Measurements from ENCODE around the gene FOXRED1. TPM values are rescaled to one million over a fixed set of nuclear protein-coding genes. Genes with fewer than 3 reads are reported as not detected.

FOXRED1 gene
- total and polyA plus RNA-seq, 2 of the 4 experiments (the other 2 are of a cell fraction) = 15.1 to 28.3 TPM

- no peak for TF ChIP-seq CEBPB (IDR thresholded peaks at IDR 0.05; ENCODE audit: low read depth, low read length)
- TF ChIP-seq, protein P1, sequence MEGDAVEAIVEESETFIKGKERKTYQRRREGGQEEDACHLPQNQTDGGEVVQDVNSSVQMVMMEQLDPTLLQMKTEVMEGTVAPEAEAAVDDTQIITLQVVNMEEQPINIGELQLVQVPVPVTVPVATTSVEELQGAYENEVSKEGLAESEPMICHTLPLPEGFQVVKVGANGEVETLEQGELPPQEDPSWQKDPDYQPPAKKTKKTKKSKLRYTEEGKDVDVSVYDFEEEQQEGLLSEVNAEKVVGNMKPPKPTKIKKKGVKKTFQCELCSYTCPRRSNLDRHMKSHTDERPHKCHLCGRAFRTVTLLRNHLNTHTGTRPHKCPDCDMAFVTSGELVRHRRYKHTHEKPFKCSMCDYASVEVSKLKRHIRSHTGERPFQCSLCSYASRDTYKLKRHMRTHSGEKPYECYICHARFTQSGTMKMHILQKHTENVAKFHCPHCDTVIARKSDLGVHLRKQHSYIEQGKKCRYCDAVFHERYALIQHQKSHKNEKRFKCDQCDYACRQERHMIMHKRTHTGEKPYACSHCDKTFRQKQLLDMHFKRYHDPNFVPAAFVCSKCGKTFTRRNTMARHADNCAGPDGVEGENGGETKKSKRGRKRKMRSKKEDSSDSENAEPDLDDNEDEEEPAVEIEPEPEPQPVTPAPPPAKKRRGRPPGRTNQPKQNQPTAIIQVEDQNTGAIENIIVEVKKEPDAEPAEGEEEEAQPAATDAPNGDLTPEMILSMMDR (conservative IDR thresholded peaks at IDR 0.05; ENCODE audit: low read depth, low read length) = no peak
- TF ChIP-seq POLR2A (IDR thresholded peaks at IDR 0.05; ENCODE audit: low read depth, low read length) = peak; percentile 86
These were observed at the start of gene FOXRED1, which contains the start of gene SRPRA (continued) for GRCh38 chr11:126268708-126269579.

DNA sequence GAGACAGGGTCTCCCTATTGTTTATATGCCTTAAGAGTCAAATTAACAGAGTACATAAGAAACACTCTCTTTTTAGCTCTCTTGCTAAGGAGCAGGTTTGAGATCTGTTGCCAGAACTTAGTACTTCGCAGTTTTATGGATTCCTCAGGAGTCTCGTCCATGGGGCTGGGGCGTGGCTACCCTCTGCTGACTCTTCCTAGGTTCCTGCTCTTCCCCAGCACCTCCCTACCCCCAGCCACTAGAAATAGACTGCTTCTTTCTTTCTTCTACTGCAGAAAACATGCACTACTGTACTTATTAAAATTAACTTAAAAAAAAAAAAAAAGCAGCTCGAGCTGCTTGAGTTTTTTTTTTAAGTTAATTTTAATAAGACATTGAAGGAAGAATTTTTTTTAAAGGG is 49.4 kb upstream of the FOXRED1 start:
- no peak overlapping the region for H3K18ac ChIP-seq (ENCODE audit: low read depth, low read length)
- no peak overlapping the region for H2BK20ac ChIP-seq (ENCODE audit: low read depth, low read length)
- H4K20me1 ChIP-seq (ENCODE audit: insufficient read depth, low read length) = peaks cover 33% of the 10 kb centered on the region
- H3K9me1 ChIP-seq (ENCODE audit: insufficient read depth, low read length) = peaks cover 6% of the 10 kb centered on the region; the same call in 1 of the 2 replicates
- H4K91ac ChIP-seq (ENCODE audit: insufficient read depth, low read depth, low read length) = no peak overlapping the region
- in situ Hi-C loops (cut with MboI; ENCODE audit: low sequenced_read_pairs) = no loop called here
- DNase-seq (no peak), ATAC-seq (ENCODE audit: low read depth) (no peak)
- H2AK5ac ChIP-seq (ENCODE audit: low read depth, low read length) = no peak overlapping the region
- intact Hi-C loops (cut with micrococcal nuclease) = no loop called here
- H3K4me3 ChIP-seq (ENCODE audit: insufficient read depth, low read depth, low read length) = no peak overlapping the region
- no peaks in the 10 kb centered on the region for H3K9me3 ChIP-seq (ENCODE audit: control insufficient read depth, insufficient read depth, low read length)
- dilution Hi-C loops (cut with HindIII; ENCODE audit: low sequenced_read_pairs, unreplicated experiment) = loop anchor here (25.0 kb wide), 1 partner anchor 307 kb away; the partner anchor contains the start of genes DDX25 and PUS3
- H2AFZ ChIP-seq (replicated peaks; ENCODE audit: low read length, poor library complexity) = no peak overlapping the region
- 100% methylated on average over 1 of the region's 4 CpGs; no CpG with 5 or more reads in 1 of the 2 experiments for WGBS, 2 experiments (ENCODE audit: extremely low coverage in 2 of 2, insufficient read length in 1 of 2)
- no peaks in the 10 kb centered on the region for H3K27me3 ChIP-seq (ENCODE audit: control insufficient read depth, insufficient read depth, low read length)
- H4K8ac ChIP-seq (ENCODE audit: low read depth in 2 of 2, low read length in 2 of 2) = no peak overlapping the region
- no peak overlapping the region for H3K27ac ChIP-seq (ENCODE audit: insufficient read depth, low read length)
- no peak overlapping the region for H2BK15ac ChIP-seq (ENCODE audit: low read depth, low read length)
- no peak overlapping the region for H2BK120ac ChIP-seq (ENCODE audit: low read depth, low read length)
- no peak overlapping the region for H3K23ac ChIP-seq (ENCODE audit: low read depth, low read length)
- H4K5ac ChIP-seq (ENCODE audit: low read depth, low read length) = no peak overlapping the region
- ChIA-PET CTCF (no interaction called here), POLR2A (ENCODE audit: unreplicated experiment) (no interaction called here)
- peaks cover 30 to 59% of the 10 kb centered on the region in 2 experiments for H3K79me1 ChIP-seq (ENCODE audit: low read depth in 1 of 2, low read length in 2 of 2)
- H3K4me2 ChIP-seq (ENCODE audit: low read depth, low read length) = no peak overlapping the region
- H3K4ac ChIP-seq (ENCODE audit: low read depth, low read length) = no peak overlapping the region
- H3K14ac ChIP-seq (replicated peaks; ENCODE audit: low read depth, low read length) = no peak overlapping the region
- no peak overlapping the region for H3K56ac ChIP-seq (ENCODE audit: extremely low read depth, insufficient read depth, low read length)
- BruUV-seq (replicated peaks) = no TSS peak
- no peaks in the 10 kb centered on the region for H3K36me3 ChIP-seq (ENCODE audit: control insufficient read depth, insufficient read depth, low read length)
- no peak overlapping the region for H2AK9ac ChIP-seq (replicated peaks; ENCODE audit: low read depth, low read length, poor library complexity)
- H3K4me1 ChIP-seq (ENCODE audit: control insufficient read depth, insufficient read depth, low read length) = no peaks in the 10 kb centered on the region
- H2BK5ac ChIP-seq (ENCODE audit: low read depth, low read length, poor library complexity, severe bottlenecking) = no peak overlapping the region
- H3K9ac ChIP-seq (ENCODE audit: low read depth, low read length) = no peak overlapping the region
- TF ChIP-seq, protein P2, sequence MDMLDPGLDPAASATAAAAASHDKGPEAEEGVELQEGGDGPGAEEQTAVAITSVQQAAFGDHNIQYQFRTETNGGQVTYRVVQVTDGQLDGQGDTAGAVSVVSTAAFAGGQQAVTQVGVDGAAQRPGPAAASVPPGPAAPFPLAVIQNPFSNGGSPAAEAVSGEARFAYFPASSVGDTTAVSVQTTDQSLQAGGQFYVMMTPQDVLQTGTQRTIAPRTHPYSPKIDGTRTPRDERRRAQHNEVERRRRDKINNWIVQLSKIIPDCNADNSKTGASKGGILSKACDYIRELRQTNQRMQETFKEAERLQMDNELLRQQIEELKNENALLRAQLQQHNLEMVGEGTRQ (IDR thresholded peaks at IDR 0.05; ENCODE audit: low read depth, low read length) = no peak
- TF ChIP-seq CHD1 (IDR thresholded peaks at IDR 0.05; ENCODE audit: low read depth, low read length) (no peak), RAD21 (IDR thresholded peaks at IDR 0.05; ENCODE audit: low read length) (no peak), SMC3 (IDR thresholded peaks at IDR 0.05; ENCODE audit: low read depth, low read length) (no peak), CEBPB (IDR thresholded peaks at IDR 0.05; ENCODE audit: low read depth, low read length) (no peak), MXI1 (IDR thresholded peaks at IDR 0.05; ENCODE audit: borderline replicate concordance, low read depth, low read length) (no peak), FOS (IDR thresholded peaks at IDR 0.05; ENCODE audit: low read depth, low read length) (no peak), RFX5 (IDR thresholded peaks at IDR 0.05; ENCODE audit: low read depth, low read length) (no peak), MAZ (IDR thresholded peaks at IDR 0.05; ENCODE audit: borderline replicate concordance, low read depth, low read length) (no peak)
- TF ChIP-seq, protein P3, sequence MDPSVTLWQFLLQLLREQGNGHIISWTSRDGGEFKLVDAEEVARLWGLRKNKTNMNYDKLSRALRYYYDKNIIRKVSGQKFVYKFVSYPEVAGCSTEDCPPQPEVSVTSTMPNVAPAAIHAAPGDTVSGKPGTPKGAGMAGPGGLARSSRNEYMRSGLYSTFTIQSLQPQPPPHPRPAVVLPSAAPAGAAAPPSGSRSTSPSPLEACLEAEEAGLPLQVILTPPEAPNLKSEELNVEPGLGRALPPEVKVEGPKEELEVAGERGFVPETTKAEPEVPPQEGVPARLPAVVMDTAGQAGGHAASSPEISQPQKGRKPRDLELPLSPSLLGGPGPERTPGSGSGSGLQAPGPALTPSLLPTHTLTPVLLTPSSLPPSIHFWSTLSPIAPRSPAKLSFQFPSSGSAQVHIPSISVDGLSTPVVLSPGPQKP (IDR thresholded peaks at IDR 0.05; ENCODE audit: borderline replicate concordance, low read depth, low read length) = no peak

Measured in IMR-90 (cell line).